Lung (tissue), 12 donors: ENCODE measurements around the gene GRN. TPM values are rescaled to one million over a fixed set of nuclear protein-coding genes. Genes with fewer than 3 reads are reported as not detected.

ENCODE experiments used
- ATAC-seq: fragments of 200-7000 bp; cut with Tn5 transposase; one replicate; pipeline ENCODE4 v1.9.1; 2020; ENCODE audit warnings: moderate number of reproducible peaks; ENCODE audit not compliant: insufficient read depth, low FRiP score
- DNase-seq, 3 donors: peaks; one replicate each; pipeline ENCODE4 v3.0.0-alpha.2; 2013 to 2017
- H3K27ac ChIP-seq, 2 donors: one replicate each; pipeline ENCODE4 v1.5.1; 2013; ENCODE audit warnings: mild to moderate bottlenecking in 2 of 2, moderate library complexity in 2 of 2, control low read depth in 1 of 2, inconsistent platforms in 1 of 2, low read depth in 1 of 2, low read length in 1 of 2
- H3K27me3 ChIP-seq, 3 donors: one replicate each; pipeline ENCODE4 v1.5.1; 2013; ENCODE audit warnings: low read length in 2 of 3; ENCODE audit not compliant: control insufficient read depth in 3 of 3, insufficient read depth in 3 of 3
- H3K36me3 ChIP-seq, 4 donors: one replicate each; pipeline ENCODE4 v1.5.1; 2013; ENCODE audit warnings: low read length in 4 of 4, mild to moderate bottlenecking in 1 of 4, moderate library complexity in 1 of 4; ENCODE audit not compliant: control insufficient read depth in 4 of 4, insufficient read depth in 4 of 4
- H3K4me1 ChIP-seq, 5 donors: one replicate each; pipeline ENCODE4 v1.5.1; 2013; ENCODE audit warnings: low read length in 5 of 5, mild to moderate bottlenecking in 2 of 5, moderate library complexity in 1 of 5; ENCODE audit not compliant: control insufficient read depth in 5 of 5, insufficient read depth in 5 of 5
- H3K4me3 ChIP-seq: one replicate; pipeline ENCODE4 v1.5.1; 2013; ENCODE audit warnings: mild to moderate bottlenecking, control low read depth, moderate library complexity
- H3K9ac ChIP-seq, 2 donors: one replicate each; pipeline ENCODE4 v1.5.1; 2013; ENCODE audit warnings: low read length in 2 of 2, control low read depth in 1 of 2; ENCODE audit not compliant: insufficient read depth in 1 of 2
- H3K9me3 ChIP-seq, 4 donors: one replicate each; pipeline ENCODE4 v1.5.1; 2013; ENCODE audit warnings: low read length in 3 of 4, mild to moderate bottlenecking in 1 of 4, moderate library complexity in 1 of 4; ENCODE audit not compliant: control insufficient read depth in 4 of 4, insufficient read depth in 3 of 4
- CTCF ChIP-seq: IDR thresholded peaks from 2 replicates; pipeline ENCODE4 v1.5.1; 2012; ENCODE audit warnings: mild to moderate bottlenecking; ENCODE audit errors: control extremely low read depth, extremely low read depth
- WGBS, 2 donors: extraction: QIAGEN DNeasy Blood & Tissue Kit; methylation state at CpG; one replicate each; pipeline ENCODE4 v1.1.7; 2013; 5-methylcytosine and 5-hydroxymethylcytosine counted together
- polyA plus RNA-seq, 2 donors: library from polyadenylated mRNA; stranded (reverse); fragments of 200-250 nt; gene quantifications; one replicate each; pipeline ENCODE4 v1.2.1, GENCODE V29; 2013
- total RNA-seq, 2 donors: library from RNA; depleted of rRNA in 1 of 2; stranded (reverse); fragments of >200 nt in 1 of 2; gene quantifications; one replicate each; pipeline ENCODE4 v1.2.1, GENCODE V29; 2014 to 2021
- donor health status: control.
- donor health status: control.
- donor health status: Bipolar disorder and iron deficiency.
- donor health status: healthy.
- donor health status: DM: yes; HTN: yes; CAD: no.

GRN gene
- total and polyA plus RNA-seq, 4 donors, result 160 to 753 (median 510) TPM

- Histone ChIP-seq H3K4me1 (peaks cover 2 to 13% (median 5%) of the 10 kb centered on the region in 5 donors), H3K27me3 (peaks cover 6 to 21% (median 11%) of the 10 kb centered on the region in 3 donors), H3K27ac (no peak overlapping the region), H3K9me3 (no peaks in the 10 kb centered on the region), H3K9ac (no peak overlapping the region), H3K4me3 (no peak overlapping the region), H3K36me3 (no peaks in the 10 kb centered on the region)
- no peak for DNase-seq
- no peak for TF ChIP-seq CTCF
- no peak for ATAC-seq
- 63 to 73% methylated on average over 5 of the region's 5 CpGs for WGBS, 2 donors
These were observed 35.6 kb upstream of the GRN start for GRCh38 chr17:44309472-44309871.

- Histone ChIP-seq H3K36me3 (no peaks in the 10 kb centered on the region), H3K4me3 (no peak overlapping the region), H3K4me1 (peaks cover 2 to 17% (median 9%) of the 10 kb centered on the region in 5 donors), H3K27ac (no peak overlapping the region), H3K27me3 (peaks cover 6 to 24% (median 12%) of the 10 kb centered on the region in 3 donors), H3K9me3 (no peaks in the 10 kb centered on the region), H3K9ac (no peak overlapping the region)
- no peak for TF ChIP-seq CTCF
- WGBS, 2 donors, result 83 to 85% methylated on average over 2 of the region's 2 CpGs
- no peak for ATAC-seq
- DNase-seq, result no peak
These were observed 34.9 kb upstream of the GRN start for GRCh38 chr17:44310188-44310587.

GRCh38 chr17:44310609-44311376 is 34.3 kb upstream of the GRN start:
- no peak for DNase-seq
- peaks cover 6 to 29% (median 15%) of the 10 kb centered on the region in 3 donors for H3K27me3 ChIP-seq

More at GRCh38 chr17:44310609-44311376, 34.3 kb upstream of the GRN start:
- 70 to 86% methylated on average over 10 of the region's 10 CpGs for WGBS, 2 donors
- H3K4me1 ChIP-seq, result peaks cover 2 to 18% (median 9%) of the 10 kb centered on the region in 5 donors
- H3K27ac ChIP-seq, result no peak overlapping the region
- H3K9me3 ChIP-seq, result peaks cover 0 to under 1% (median 0%) of the 10 kb centered on the region in 4 donors
- H3K4me3 ChIP-seq, result no peak overlapping the region
- H3K9ac ChIP-seq, result no peak overlapping the region
- no peak for TF ChIP-seq CTCF
- no peak for ATAC-seq
- no peaks in the 10 kb centered on the region for H3K36me3 ChIP-seq
